Measurements from ENCODE around the gene ASPHD1.
"Not testable (repeated sequence)": the region's sequence is repeated elsewhere in the genome, so short reads cannot be mapped to it uniquely, and the experiment has no call there.

ASPHD1 gene

DNA sequence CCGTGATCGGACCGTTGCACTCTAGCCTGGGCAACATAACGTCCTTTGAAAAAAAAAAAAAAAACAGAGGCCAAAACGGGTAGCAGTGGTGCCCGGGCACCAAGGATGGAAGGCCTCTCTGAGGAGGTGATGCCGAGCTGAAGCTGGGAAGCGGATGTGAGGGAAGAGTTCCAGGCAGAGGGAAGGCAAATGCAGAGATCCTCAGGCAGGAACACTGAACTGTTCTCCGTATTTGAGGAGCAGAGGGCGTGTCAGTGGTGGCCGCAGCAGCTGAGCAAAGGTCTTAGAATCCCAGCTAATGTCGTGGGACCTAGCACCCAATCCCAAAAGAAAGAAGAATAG lies 26.4 kb downstream of the ASPHD1 start:
- H3K27ac ChIP-seq, result peak overlapping the region; percentile 25
- DNase-seq (ENCODE audit: low read depth, low spot score), result no peak

DNA sequence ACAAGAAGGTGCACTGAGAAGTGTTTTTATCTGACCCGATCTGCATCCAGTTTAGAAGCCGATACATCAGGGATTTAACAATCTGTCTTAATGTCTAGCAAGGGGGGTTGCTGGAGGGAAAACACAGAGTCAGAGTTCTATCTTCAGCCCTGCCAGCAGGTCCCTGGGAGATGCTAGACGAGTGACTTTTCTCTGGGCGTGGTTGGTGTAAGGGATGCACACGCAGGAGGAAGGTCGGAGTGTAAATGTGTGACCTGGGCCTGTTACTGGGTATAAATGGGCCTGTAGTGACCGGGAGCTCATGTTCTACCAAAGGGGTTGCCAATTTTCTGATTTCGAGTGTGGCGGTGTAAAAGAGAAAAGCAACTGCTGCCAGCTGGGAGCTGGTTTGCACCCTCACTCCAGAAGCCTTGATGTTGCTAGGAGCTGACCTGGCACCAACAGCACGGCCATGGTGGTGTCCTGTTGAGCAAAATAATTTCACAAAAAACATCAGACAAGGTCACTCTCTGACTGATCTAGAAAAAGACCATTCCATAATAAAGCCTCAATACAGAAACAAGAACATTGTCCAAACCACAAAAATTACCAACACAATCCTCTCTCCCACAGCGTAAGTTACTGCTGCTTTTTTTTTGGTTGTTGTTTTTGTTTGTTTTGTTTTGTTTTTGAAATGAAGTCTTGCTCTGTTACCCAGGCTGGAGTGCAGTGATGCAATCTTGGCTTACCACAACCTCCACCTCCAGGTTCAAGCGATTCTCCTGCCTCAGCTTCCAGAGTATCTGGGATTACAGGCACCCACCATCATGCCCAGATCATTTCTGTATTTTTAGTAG lies 27.0 kb downstream of the ASPHD1 start:
- no peak for DNase-seq (ENCODE audit: low read depth, low spot score)
- H3K27ac ChIP-seq, result no peak overlapping the region

DNA sequence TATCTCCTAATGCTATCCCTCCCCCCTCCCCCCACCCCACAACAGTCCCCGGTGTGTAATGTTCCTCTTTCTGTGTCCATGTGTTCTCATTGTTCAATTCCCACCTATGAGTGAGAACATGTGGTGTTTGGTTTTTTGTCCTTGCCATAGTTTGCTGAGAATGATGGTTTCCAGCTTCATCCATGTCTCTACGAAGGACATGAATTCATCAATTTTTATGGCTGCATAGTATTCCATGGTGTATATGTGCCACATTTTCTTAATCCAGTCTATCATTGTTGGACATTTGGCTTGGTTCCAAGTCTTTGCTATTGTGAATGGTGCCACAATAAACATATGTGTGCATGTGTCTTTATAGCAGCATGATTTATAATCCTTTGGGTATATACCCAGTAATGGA lies 31.5 kb downstream of the ASPHD1 start:
- DNase-seq (ENCODE audit: low read depth, low spot score); H3K27ac ChIP-seq: not testable (repeated sequence)

DNA sequence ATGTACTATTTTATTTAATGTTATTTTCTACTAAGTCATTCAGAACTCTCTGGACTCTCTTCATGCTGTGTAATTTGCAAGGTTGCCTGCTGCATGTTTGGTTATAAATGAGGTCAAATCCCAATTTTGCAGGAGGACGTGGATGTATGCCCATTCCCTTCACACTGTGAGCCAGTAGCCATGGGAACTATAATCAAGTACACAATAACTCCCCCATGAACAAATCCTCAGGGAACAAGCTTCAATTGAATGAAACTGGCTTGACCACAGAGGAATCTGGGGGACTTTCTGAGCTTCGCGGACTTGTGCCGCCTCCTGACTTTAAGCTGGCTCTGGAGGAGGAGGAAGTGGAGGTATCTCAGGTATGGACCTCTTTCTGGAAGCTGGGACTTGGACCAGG lies 40.4 kb downstream of the ASPHD1 start:
- DNase-seq (ENCODE audit: low read depth, low spot score), result no peak
- no peak overlapping the region for H3K27ac ChIP-seq

DNA sequence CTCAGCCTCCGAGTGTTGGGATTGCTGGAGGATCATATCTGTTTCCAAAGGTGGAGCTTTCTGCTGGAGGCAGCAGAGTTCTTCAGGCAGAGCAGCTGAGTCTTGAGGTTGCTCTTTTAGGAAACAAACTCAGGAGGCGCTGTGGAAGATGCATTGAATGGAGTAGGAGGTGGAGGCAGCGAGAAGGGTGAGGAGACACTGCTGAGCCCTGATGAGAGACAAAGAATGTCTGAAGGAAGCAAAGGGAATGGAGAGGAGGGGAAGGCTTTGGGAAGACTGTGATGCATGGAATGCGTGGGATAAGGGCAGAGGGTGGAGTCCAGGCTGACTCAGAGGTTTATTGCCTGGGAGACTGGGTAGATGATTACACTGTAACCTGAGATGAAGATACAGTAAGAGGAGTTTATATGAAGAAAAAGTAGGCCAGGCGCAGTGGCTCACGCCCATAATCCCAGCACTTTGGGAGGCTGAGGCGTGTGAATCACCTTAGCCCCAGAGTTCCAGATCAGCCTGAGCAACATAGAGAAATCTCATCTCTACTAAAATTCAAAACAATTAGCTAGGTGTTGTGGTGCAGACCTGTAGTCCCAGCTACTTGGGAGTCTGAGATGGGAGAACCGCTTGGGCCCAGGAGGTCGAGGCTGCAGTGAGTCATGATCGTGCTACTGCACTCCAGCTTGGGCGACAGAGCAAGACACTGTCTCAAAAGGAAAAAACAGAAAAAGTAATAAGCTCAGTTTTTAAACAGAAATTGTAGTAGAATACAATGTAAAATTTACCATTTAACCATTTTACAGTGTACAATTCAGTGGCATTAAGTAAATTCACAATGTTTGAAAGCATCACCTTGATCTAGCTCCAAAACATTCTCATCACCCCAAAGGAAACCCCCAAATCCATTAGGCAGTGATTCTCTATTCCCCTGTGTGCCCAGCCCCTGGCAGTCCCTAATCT lies 43.8 kb downstream of the ASPHD1 start:
- peak; percentile 86 for DNase-seq (ENCODE audit: low read depth, low spot score)
- peak overlapping the region; percentile 79 for H3K27ac ChIP-seq

DNA sequence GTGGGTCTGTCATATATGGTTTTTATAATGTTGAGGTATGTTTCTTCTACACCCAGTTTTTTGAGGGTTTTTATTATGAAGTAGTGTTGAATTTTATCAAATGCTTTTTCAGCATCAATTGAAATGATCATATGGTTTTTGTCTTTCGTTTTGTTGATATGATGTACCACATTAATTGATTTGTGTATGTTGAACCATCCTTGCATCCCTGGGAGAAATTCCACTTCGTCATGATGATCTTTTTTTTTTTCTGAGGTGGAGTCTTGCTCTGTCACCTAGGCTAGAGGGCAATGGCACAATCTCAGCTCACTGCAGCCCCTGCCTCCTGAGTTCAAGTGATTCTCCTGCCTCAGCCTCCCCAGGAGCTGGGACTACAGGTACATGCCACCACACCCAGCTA lies 47.6 kb downstream of the ASPHD1 start:
- no peak for DNase-seq (ENCODE audit: low read depth, low spot score)
- no peak overlapping the region for H3K27ac ChIP-seq

DNA sequence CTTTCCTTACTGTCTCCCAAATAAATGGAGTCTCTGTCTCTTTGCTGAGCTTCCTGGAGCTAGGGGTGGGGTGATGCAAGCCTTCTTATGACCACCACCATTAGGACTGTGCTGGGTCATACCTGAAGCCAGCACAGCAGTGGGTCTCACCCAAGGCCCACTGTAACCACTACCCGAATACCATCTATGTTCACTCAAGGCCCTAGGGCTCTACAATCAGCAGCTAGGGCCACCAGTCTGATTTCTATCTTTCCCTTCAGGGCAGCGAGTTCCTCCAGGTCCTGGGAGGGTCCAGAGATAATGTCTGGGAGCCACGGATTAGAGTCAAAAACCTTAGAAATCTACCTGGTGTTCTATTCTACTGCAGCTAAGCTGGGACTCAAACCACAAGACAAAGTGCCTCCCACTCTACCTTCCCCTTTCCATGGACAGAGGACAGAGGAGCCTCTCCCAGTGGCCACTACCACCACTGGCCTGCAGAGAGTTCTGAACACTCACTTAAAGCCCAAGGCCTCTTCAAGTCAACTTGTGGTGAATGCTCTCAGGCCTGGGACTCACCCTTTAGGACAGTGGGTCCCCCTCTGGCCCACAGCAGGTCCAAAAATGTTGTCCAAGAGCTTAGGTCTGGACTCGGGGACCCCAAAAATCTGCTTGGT lies 50.6 kb downstream of the ASPHD1 start:
- DNase-seq (ENCODE audit: low read depth, low spot score), result no peak
- H3K27ac ChIP-seq, result no peak overlapping the region

DNA sequence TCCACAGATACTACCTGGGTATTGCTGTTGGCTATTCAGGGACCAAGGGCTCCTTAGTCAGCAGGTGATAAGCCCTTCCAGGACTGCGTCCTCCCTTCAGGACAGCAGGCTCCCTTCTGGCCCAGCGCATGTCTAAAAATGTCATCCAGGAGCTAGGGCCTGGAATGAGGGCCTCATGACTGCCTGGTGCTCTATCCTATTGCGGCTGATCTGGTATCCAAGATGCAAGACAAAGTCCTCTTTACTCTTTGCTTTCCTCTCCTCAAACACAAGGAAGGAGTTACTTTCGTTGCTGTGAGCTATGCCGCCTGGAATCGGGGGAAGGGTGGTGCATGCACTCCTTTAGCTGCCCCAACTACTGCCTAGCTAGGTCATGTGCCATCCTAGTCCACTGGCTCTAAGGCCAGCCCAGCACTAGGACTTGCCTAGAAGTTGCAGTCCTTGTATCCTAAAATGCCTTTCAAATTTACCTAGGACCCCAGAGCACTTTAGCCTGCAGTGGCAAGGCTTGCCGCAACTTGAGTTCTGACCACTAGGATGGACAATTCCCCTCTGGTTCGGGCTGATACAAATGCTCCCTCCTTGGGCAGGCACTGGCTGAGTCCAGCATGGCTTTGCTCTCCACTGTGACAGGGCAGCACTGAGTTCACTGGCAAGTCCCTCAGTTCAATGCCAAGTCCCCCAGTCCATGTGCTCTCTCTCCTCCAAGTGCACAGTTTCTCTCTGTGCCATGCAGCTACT lies 51.5 kb downstream of the ASPHD1 start:
- DNase-seq (ENCODE audit: low read depth, low spot score), result no peak
- H3K27ac ChIP-seq, result no peak overlapping the region
